ENCODE results near the gene BLACAT1.
"Not testable (repeated sequence)": the region's sequence is repeated elsewhere in the genome, so short reads cannot be mapped to it uniquely, and the experiment has no call there.

The BLACAT1 gene

DNA sequence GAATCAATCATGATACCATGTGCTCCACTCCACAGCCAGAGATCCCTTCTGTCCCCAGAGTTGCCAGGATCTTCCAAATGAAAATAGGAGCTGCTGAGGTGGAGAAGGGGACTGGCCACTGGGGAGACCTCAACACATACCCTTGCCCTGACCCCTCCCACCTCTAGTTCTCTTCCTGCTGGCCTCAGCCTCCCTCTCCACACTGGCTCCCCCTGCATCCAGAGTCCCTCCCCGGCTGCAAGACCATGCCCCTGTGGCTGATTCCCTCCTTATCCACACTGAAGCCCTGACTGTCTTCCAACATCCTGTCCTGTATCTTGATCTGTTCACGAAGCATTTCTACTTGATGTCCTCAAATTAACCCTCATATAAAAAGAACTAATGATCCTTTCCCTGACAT, 27.5 kb upstream of the BLACAT1 start:
- no peak for DNase-seq (ENCODE audit: low spot score)

DNA sequence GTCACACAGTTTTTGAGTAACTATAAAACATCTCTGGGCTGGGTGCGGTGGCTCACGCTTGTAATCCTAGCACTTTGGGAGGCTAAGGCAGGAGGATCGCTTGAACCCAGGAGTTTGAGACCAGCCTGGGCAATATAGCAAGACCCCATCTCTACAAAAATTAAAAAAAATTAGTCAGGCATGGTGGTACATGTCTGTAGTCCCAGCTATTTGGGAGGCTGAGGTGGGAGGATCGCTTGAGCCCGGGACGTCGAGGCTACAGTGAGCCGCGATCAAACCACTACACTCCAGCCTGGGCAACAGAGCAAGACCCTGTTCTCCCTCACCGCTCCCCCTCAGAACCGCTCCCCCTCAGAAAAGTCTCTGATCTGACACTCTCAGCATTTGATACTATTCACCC, 26.7 kb upstream of the BLACAT1 start:
- DNase-seq (ENCODE audit: low spot score): not testable (repeated sequence)

DNA sequence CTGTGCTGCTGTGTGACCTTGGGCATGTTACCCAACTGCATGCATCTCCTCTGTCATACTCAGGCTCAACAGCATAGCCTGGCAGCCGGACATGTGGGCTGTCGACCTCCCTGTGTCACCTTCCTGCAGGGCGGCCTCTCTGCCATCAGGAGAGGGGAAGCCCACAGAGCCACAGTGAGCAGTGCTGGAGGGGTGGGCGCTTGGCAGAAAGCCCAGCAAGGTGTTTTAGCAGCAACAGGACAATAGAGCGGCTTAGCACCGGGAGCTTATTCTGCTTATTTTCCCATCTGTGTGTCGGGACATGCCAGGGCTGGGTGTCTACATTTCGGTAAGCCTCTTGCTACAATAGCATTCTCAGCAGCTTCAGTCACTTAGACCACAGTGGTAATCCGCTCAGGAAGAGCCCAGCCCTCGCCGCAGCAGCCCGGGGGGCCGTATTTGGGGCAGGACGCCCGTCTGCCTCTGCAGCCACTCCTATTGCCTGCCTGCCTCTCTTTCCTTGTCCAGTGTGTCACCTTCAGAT, 25.8 kb upstream of the BLACAT1 start:
- no peak for DNase-seq (ENCODE audit: low spot score)

DNA sequence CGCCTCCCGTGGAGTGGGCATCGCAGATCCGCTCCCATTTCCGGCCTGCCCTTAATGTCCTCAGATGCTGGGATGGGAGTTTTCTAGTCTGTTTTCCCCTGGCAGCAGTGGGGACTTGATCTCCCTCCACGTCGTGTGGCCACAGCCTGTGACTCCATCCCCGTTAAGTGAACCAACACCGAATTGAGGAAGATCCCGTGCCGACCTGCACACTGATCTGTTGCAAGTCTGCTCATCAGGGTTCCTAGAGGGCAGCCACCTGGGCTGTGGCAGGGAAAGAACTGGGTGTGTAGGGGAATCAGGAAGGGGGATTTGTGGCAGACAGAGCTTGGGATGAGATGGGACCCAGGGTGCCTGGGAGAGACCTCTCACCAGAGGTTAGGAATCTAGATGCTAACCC, 25.4 kb upstream of the BLACAT1 start:
- DNase-seq (ENCODE audit: low spot score): no peak

GRCh38 chr1:205480349-205480985, 24.6 kb upstream of the BLACAT1 start:
- no peak for DNase-seq (ENCODE audit: low spot score)

- DNase-seq (ENCODE audit: low spot score): not testable (repeated sequence)
Measured at GRCh38 chr1:205478985-205479384, 23.1 kb upstream of the BLACAT1 start.

DNA sequence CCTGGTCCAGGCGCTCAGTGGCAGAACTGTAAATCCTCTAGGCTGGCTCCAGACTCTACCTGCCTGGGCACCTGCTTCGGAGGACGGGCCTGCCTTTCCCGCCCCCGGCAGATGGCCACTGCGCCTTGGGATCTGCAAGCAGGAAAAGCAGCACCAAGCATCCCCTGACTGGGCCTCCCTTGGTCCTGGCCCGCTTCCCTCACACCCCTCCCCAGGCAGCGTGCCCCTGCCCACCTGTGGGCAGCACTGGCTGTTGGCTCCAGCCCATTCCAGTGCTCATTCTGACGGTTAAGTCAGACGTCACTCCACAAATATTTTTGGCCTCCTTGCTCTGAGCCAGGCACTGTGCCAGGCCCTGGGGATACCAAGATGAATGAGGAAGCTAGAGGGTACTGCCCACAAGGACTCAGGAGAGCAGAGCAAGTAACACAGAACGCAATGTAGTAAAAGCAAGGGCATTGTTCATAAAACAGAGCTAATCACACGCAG, 22.0 kb upstream of the BLACAT1 start:
- no peak for DNase-seq (ENCODE audit: low spot score)

- DNase-seq (ENCODE audit: low spot score): no peak
Measured at GRCh38 chr1:205477121-205477758, 21.4 kb upstream of the BLACAT1 start.

GRCh38 chr1:205476648-205477047, 20.8 kb upstream of the BLACAT1 start:
- DNase-seq (ENCODE audit: low spot score): no peak

DNA sequence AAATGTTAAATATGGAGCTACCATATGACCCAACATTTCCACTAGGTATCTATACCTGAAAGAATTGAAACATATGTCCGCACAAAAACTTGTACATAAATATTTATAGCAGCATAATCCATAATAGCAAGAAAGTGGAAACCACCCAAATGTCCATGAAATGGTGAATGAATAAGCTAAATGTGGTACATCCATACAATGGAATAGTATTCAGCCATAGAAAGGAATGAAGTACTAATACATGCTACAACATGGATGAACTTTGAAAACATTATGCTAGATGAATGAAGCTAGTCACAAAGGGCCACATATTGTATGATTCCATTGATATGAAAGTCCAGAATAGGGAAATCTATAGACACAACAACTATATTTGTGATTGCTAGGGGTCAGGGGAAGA, 20.0 kb upstream of the BLACAT1 start:
- no peak for DNase-seq (ENCODE audit: low spot score)

GRCh38 chr1:205474571-205474970, 18.7 kb upstream of the BLACAT1 start:
- DNase-seq (ENCODE audit: low spot score): no peak

DNA sequence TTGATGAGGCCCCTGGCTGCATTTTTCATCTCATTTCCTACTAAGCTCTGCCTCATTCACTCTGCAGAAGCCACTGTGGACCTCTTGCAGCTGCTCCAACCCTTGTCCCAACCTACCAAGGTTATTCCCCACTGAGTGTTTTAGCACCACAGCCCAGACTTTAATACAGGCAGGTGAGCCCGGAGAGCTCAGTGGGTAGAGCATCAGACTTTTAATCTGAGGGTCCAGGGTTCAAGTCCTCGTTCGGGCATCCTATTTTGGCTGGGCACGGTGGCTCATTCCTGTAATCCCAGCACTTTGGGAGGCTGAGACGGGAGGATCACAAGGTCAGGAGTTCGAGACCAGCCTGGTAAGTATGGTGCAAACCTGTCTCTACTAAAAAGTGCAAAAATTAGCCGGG, 18.1 kb upstream of the BLACAT1 start:
- DNase-seq (ENCODE audit: low spot score): no peak

GRCh38 chr1:205473475-205473874, 17.6 kb upstream of the BLACAT1 start:
- DNase-seq (ENCODE audit: low spot score): no peak

- no peak for DNase-seq (ENCODE audit: low spot score)
Measured at GRCh38 chr1:205472737-205473441, 17.0 kb upstream of the BLACAT1 start.

GRCh38 chr1:205470131-205470530, 14.3 kb upstream of the BLACAT1 start:
- DNase-seq (ENCODE audit: low spot score): no peak

DNA sequence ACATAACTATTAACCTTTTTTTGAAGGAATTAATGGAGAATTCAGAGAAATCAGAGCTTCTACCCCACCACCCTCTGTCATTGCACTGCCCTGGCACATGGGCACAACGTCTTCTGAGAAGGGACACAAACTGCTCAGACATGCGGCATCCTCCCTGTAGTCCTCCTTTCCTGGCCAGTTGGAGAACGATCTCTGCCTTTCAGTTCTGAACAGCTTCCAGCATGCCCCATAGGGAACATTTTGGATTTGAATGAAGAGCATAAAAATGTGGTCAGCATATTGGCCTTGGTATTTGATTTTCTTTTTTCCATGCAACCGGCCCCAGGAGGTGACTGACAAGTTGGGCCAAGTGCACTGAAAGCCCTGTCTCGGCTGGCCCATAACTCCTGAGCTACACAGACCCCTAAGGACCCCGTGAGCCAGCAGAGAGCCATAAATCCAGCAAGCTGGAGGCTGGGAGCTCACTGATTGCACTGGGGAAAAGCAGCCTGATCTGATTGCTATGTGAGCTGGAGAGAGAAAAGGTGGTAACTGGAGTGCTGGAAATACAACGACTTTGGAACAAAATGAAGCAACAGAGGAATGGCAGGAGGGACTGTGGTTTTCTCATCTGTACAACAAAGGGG, 10.9 kb upstream of the BLACAT1 start:
- DNase-seq (ENCODE audit: low spot score): no peak

- DNase-seq (ENCODE audit: low spot score): no peak
Measured at GRCh38 chr1:205465392-205465791, 9.5 kb upstream of the BLACAT1 start.

GRCh38 chr1:205458777-205459566, 3.1 kb upstream of the BLACAT1 start:
- peak; percentile 53 for DNase-seq (ENCODE audit: low spot score)

DNA sequence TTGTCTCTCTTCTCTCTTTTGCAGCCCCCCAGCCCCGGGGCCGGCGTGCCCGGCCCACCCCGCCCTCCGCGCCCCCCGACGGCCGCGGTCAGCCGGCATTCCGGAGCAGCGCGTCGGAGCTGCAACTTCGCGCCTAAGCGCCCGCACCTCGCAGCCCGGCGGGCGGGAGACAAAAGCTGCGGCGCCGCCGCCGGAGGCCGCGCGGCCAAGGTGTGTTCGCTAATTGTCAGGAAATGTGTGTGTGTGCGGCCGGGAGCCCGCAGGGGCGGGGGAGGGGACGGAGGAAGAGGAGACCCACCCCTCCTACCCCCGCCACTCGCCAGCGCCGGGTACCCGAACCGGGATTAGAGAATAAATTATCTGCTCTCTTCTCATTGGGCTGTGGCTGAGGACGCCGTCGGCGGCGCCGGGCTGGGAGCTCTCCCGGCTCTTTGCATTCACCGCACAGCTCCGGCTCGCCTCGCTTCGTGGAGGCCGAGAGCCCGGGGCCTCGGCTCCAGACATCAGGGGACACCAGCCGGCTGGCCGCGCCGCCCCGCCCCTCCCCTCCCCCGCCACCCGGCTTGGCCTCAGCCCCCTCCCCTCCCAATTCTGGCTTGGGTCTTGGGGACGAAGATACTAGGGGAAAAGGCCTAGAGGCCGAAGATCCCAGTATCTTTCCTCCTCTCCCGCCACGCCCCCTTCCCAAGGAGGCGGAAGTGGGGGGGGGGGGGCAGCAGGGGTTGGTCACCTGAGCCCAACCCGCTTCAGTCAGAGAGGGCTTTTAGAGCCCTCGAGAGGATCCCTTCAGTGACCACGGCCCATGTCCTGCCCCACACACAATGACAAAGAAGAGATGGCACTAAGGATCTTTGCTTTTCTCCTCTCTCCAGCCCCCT, 1.3 kb upstream of the BLACAT1 start:
- no peak for DNase-seq (ENCODE audit: low spot score)

- DNase-seq (ENCODE audit: low spot score): no peak
Measured at GRCh38 chr1:205456383-205456867, 580 bp upstream of the BLACAT1 start.

Measured in kidney capillary endothelial cell (primary cell).